ENCODE data around the gene ATAD3A.

GRCh38 chr1:1531947-1532346, 20.0 kb downstream of the ATAD3A start:
- TF ChIP-seq POLR2A (IDR thresholded peaks at IDR 0.05) = no peak
- TF ChIP-seq, protein P1, sequence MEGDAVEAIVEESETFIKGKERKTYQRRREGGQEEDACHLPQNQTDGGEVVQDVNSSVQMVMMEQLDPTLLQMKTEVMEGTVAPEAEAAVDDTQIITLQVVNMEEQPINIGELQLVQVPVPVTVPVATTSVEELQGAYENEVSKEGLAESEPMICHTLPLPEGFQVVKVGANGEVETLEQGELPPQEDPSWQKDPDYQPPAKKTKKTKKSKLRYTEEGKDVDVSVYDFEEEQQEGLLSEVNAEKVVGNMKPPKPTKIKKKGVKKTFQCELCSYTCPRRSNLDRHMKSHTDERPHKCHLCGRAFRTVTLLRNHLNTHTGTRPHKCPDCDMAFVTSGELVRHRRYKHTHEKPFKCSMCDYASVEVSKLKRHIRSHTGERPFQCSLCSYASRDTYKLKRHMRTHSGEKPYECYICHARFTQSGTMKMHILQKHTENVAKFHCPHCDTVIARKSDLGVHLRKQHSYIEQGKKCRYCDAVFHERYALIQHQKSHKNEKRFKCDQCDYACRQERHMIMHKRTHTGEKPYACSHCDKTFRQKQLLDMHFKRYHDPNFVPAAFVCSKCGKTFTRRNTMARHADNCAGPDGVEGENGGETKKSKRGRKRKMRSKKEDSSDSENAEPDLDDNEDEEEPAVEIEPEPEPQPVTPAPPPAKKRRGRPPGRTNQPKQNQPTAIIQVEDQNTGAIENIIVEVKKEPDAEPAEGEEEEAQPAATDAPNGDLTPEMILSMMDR (IDR thresholded peaks at IDR 0.05) = no peak
- no peak for TF ChIP-seq EP300 (IDR thresholded peaks at IDR 0.05)

Data from ovary (tissue), 3 donors.